ENCODE results near the gene PAXX.

Gene PAXX

DNA sequence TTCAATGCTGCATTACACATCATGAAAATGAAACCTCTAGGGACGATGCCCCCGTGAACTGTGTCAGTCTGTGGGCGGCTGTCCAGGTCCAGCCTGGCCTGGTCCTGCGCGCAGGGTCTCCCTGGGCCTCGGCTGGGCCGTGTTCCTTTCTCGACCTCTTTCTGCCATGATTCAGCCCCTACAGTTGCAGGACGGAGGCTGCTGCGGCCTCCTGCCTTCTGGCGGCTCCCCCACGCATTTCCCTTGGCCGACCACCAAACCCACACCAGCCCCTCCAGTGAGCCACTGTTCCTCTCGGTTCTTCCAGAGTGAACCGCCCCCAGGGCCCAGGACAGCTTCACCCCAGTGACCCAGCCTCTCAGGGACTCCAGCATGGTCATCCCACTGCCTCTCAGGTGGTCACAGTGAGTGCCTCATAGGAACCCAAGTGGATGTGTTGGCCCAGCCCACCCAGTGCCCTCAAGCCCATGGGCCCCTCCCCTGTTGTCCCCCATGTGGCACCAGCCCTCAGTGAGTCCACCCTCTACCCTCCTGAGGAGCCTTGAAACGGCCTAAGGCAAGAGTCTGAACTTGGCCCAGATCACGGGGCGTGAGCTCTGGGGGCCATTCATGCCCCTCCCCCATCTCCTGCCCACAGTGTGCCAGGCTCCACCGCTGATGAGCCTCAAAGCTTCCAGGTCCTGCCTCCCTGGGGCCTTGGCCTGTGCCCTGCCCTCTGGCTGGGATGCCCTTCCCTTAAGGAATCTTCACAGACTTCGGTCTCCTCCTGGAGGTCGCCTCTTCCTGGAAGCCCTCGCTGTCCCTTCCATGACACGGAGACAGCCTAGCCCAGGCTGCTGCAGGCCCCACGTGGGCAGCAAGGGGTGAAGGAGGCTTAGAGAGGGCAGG, 14.1 kb downstream of the PAXX start:
- DNase-seq, result no peak

DNA sequence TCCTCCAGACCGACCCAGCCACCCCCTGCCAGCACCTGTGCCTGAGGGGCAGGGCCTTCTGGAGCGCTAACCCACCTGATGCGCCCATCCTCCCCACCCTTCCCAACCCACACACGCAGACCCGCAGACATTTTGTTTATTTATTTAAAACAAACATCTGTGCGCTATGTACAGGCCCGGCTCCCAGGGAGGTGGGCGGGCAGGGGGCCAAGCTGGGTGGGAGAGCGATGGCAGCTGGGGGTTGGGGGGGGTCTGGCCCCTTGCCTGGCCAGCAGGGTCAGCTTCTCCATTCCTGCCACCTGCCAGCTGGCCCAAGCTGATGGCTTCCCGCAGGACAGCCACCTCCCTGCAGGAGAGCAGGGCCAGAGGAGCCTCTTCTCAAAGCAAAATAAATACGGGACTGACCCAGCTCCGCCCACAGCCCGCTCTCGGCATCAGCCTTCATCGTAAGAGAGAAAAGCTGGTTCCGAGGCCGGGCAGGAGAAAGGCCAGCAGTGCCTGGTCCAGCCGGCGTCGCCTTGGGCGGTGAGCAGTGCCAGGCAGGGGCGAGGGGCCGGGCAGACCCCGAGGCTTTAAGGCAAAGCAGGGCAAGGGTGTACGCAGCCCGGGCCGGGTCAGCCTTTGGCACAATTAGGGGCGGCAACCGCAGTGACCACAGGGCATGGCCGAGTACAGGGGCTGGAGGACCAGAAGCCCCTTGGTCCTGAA, 15.0 kb downstream of the PAXX start:
- no peak for DNase-seq

GRCh38 chr9:137007816-137008270, 15.6 kb downstream of the PAXX start:
- DNase-seq, result no peak

GRCh38 chr9:137008312-137008711, 16.1 kb downstream of the PAXX start:
- DNase-seq, result no peak

GRCh38 chr9:137009217-137009616, 17.0 kb downstream of the PAXX start:
- no peak for DNase-seq

- no peak for DNase-seq
These were observed 17.9 kb downstream of the PAXX start for GRCh38 chr9:137009938-137010732.

DNA sequence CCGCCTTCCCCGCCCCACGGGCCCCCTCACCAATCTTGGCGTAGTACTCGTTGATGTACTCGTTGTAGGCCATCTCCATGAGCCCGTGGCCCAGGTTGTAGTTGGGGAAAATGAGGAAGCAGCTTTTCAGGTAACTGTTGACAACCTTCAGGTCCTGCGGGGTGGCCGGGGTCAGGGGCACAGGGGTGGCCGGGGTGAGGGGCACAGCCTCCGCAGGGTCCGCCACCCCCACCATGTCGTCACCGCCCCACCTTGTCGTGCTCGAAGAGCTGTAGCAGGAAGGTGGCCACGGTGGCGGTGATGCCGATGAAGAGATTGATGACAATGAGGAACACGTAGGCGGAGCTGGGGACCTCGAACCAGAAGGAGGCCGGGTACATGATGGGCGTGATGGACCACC, 18.9 kb downstream of the PAXX start:
- DNase-seq, result no peak

DNA sequence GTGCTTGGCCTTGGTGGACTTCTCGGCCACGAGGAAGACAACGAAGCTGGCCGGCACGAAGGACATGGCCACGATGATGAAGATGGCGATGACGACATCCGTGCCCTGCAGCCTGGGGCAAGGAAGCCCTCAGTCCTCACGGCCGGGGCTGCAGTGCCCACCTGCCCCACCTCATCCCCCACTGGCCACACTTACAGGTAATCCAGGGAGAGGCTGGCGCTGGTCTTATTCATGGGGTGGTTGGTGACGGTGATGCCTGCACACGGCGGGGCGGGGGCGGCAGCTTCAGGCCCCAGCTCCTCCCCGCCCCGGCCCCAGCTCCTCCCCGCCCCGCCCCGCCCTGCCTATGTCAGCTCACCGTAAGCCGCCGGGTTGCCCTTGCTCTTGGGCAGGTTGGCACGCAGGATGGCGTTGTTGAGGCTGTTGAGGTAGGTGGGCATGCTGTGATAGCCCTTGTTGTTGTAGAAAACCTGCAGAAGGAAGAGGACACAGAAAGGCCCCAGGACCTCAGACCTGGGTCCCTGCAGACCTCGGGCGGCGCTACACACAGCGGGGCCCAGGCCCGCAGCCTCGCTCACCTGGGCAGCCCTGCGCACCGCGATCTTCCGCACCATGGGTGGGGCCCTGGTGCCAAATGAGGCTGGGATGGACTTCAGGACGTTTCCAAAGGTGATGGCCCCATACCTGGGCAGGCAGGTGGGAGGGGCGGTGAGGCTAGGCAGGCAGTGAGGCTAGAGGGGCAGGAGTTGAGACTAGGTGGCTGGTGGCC, 19.9 kb downstream of the PAXX start:
- no peak for DNase-seq

- no peak for DNase-seq
These were observed 20.7 kb downstream of the PAXX start for GRCh38 chr9:137012694-137013570.

DNA sequence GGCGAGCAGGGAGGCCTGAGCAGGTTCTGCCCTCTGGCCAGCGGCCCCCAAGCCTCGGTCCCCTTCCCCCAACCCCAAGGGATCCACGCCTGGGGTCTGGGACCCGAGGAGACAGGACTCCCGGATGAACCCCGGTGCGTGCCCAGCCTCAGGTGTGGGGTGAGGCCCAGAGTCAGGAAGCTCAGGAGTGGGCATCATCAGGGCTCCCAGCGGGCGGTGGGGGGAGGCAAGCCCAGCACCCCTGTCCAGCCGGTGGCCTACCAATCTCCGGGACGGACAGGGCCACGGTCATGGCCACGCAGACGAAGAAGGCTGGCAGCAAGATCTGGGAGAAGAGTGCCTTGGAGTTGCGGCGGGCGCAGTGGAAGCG, 21.3 kb downstream of the PAXX start:
- DNase-seq, result no peak

GRCh38 chr9:137014166-137014565, 21.9 kb downstream of the PAXX start:
- DNase-seq, result no peak

- no peak for DNase-seq
These were observed 22.7 kb downstream of the PAXX start for GRCh38 chr9:137014776-137015539.

DNA sequence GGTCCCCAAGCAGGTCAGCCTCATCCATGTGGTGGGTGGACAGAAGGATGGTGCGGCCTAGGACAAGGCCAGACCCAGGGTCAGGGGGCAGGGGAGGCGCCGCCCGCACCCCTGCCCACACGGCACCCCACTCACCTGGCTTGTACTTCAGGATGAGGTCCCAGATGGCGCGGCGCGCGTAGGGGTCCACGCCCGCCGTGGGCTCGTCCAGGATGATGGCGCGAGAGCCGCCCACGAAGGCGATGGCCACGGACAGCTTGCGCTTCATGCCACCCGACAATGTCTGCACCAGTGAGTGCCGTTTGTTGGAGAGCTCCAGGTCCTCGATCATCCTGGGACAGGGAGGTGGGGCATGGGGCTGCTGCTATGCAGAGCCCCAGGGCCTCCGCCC, 23.3 kb downstream of the PAXX start:
- DNase-seq, result no peak

DNA sequence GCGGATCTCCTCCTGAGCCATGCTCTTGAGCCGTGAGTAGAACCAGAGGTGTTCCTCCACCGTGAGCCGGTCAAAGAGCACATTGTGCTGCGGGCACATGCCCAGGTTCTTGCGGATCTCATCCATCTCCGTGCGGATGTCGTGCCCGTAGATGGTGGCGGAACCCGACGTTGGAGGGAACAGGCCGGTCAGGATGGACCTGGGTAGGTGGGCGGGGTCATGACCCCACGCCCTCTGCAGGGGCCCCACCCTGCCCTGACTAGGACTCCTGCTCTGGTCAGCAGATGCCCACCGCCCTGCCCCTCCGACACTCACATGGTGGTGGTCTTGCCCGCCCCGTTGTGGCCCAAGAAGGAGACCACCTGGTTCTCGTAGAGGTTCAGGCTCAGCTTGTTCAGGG, 23.8 kb downstream of the PAXX start:
- DNase-seq, result no peak

DNA sequence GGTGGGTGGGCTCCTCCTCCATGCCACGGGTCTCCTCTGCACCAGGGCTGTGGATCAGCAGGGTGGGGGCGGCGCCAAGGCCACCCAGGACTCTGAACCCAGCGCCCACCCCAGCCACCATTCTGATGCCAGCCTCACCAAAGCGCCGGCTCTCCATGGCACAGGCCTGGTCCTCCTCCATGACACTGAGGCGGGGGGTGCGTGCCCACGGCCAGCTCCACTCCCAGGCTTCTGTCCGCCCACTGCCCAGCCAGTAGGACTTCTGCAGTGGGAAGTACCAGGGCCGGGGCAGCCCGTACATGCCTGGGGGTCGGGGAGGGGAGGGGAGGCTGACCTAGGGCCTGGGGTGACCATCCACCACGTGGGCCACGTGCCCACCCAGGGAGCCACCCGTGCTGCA, 24.2 kb downstream of the PAXX start:
- no peak for DNase-seq

GRCh38 chr9:137017071-137017470, 24.8 kb downstream of the PAXX start:
- no peak for DNase-seq

- no peak for DNase-seq
These were observed 25.7 kb downstream of the PAXX start for GRCh38 chr9:137017791-137018497.

DNA sequence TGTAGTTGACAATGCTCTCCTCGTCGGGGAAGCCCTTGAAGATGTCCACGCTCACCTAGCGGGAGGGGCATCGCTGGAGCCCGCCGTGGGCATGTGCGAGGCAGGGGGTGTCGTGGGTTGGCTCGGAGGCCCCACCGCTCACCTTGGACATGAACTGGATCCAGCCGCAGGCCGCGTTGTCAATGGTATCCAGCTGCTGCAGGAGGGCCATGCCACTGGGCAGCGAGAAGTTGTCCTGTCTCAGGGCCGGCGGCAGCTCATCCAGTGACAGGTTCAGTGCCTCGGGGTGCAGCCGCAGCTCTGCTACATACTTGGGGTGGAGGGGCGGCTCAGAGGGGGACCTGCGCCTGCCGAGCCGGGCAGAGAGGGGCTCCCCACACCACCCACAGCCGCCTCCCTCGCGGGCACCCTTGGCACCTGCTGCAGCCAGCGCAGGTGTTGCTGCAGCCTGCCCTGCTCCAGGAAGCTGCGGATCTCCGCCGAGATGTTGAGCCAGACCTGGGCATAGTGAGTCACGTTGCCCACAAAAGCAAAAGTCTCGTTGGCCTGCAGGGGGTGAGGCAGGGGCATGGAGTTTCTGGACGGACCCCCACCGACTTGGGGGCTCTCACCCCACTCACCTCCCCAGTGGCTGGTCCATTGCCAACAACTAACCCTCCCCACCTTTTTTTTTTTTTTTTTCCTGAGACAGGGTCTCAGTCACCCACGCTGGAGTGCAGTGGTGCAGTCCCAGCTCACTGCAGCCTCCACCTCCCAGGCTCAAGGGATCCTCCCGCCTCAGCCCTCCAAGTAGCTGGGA, 26.7 kb downstream of the PAXX start:
- no peak for DNase-seq
